ENCODE results near the gene MAN2B2.

GRCh38 chr4:6557856-6558255 is 17.1 kb upstream of the MAN2B2 start:
- TF ChIP-seq CTCF (IDR thresholded peaks at IDR 0.05; ENCODE audit: low read length) (no peak), EZH2 (optimal IDR thresholded peaks at IDR 0.05; ENCODE audit: low read depth, low read length) (no peak)

Data from MM.1S (cell line).